NCI-H146 treated with DMSO at 0.1 percent for 48 hours (cell line): ENCODE measurements around the gene OXER1.

Experiments
- DNase-seq: peaks from one replicate; lab custom pipeline; 2025; ENCODE audit not compliant: unreplicated experiment; lab: John Stamatoyannopoulos, UW

The OXER1 gene

GRCh38 chr2:42794271-42795046 is 30.5 kb upstream of the OXER1 start:
- DNase-seq: no peak

GRCh38 chr2:42793334-42794270 is 29.7 kb upstream of the OXER1 start:
- DNase-seq: no peak

GRCh38 chr2:42792583-42793333 is 28.8 kb upstream of the OXER1 start, which contains the start of gene HAAO:
Gene HAAO, minus strand, starts transcription at chr2:42792583. Its CDS starts 47 bp downstream, at chr2:42792536.
- DNase-seq: no peak

- no peak for DNase-seq
Measured at GRCh38 chr2:42792087-42792582, 28.2 kb upstream of the OXER1 start.

- no peak for DNase-seq
Measured at GRCh38 chr2:42791606-42792005, 27.7 kb upstream of the OXER1 start.

- no peak for DNase-seq
Measured at GRCh38 chr2:42789751-42790150, 25.8 kb upstream of the OXER1 start.

- no peak for DNase-seq
Measured at GRCh38 chr2:42788882-42789281, 24.9 kb upstream of the OXER1 start.

GRCh38 chr2:42788478-42788793 is 24.5 kb upstream of the OXER1 start:
- DNase-seq: no peak

- DNase-seq: no peak
Measured at GRCh38 chr2:42787788-42788477, 24.0 kb upstream of the OXER1 start.

GRCh38 chr2:42787424-42787787 is 23.5 kb upstream of the OXER1 start:
- DNase-seq: no peak

GRCh38 chr2:42786561-42787345 is 22.8 kb upstream of the OXER1 start:
- DNase-seq: no peak

GRCh38 chr2:42784204-42784880 is 20.4 kb upstream of the OXER1 start:
- DNase-seq: no peak

GRCh38 chr2:42783511-42783910 is 19.6 kb upstream of the OXER1 start:
- DNase-seq: no peak

- no peak for DNase-seq
Measured at GRCh38 chr2:42781181-42781580, 17.2 kb upstream of the OXER1 start.

GRCh38 chr2:42777883-42778805 is 14.2 kb upstream of the OXER1 start:
- DNase-seq: no peak

GRCh38 chr2:42775810-42776209 is 11.9 kb upstream of the OXER1 start:
- no peak for DNase-seq

GRCh38 chr2:42775186-42775585 is 11.3 kb upstream of the OXER1 start:
- DNase-seq: no peak

GRCh38 chr2:42771546-42772153 is 7.7 kb upstream of the OXER1 start:
- no peak for DNase-seq
